ENCODE results near the gene SNRPA. TPM values are rescaled to one million over a fixed set of nuclear protein-coding genes. Genes with fewer than 3 reads are reported as not detected.
"Not testable (repeated sequence)": the region's sequence is repeated elsewhere in the genome, so short reads cannot be mapped to it uniquely, and the experiment has no call there.

SNRPA gene
- total and polyA plus RNA-seq, 7 donors, result 19.2 to 76.1 (median 52.3) TPM

- intact Hi-C loops (cut with DNase I), result loop anchor here (5.0 kb wide), 1 partner anchor 148 kb away; no protein-coding TSS in a partner anchor
- DNase-seq, result no peak
- no peaks in the 10 kb centered on the region for H3K9me3 ChIP-seq
- WGBS, 2 donors, result 69 to 87% methylated on average over 14 of the region's 14 CpGs
- peak overlapping the region; percentile 24 to 51 (median 46) for H3K4me3 ChIP-seq
- H3K36me3 ChIP-seq, result peaks cover 0 to 26% (median 17%) of the 10 kb centered on the region in 4 donors
- no peaks in the 10 kb centered on the region for H3K27me3 ChIP-seq
- H3K4me1 ChIP-seq, result peaks cover 0 to 78% (median 69%) of the 10 kb centered on the region in 4 donors
- TF ChIP-seq EP300 (IDR thresholded peaks at IDR 0.05) (no peak), CTCF (IDR thresholded peaks at IDR 0.05) (no peak), POLR2A (IDR thresholded peaks at IDR 0.05) (no peak), POLR2AphosphoS5 (IDR thresholded peaks at IDR 0.05) (no peak)
- H3K27ac ChIP-seq, result peak overlapping the region; percentile 80 to 99 (median 81)
Observed at GRCh38 chr19:40810160-40810559, 59.2 kb downstream of the SNRPA start.

- intact Hi-C loops (cut with DNase I), result loop anchor here (5.0 kb wide), 1 partner anchor 149 kb away; no protein-coding TSS in a partner anchor
- Histone ChIP-seq H3K36me3 (peaks cover 0 to 26% (median 17%) of the 10 kb centered on the region in 4 donors), H3K4me1 (peaks cover 0 to 72% (median 62%) of the 10 kb centered on the region in 4 donors), H3K4me3 (peak overlapping the region; percentile 24 to 51 (median 46)), H3K27ac (peak overlapping the region; percentile 80 to 99 (median 81))
- DNase-seq, result peak; percentile 93
- 4 to 15% methylated on average over 64 to 65 of the region's 65 CpGs for WGBS, 2 donors
- H3K9me3 ChIP-seq, H3K27me3 ChIP-seq: not testable (repeated sequence)
- TF ChIP-seq CTCF (IDR thresholded peaks at IDR 0.05), result peak in 1 of 4 experiments; percentile 15
- peak in 3 of 4 donors; percentile 41 to 69 (median 66) for TF ChIP-seq POLR2AphosphoS5 (IDR thresholded peaks at IDR 0.05)
Observed at GRCh38 chr19:40810649-40811408, 59.8 kb downstream of the SNRPA start.

GRCh38 chr19:40811478-40812341, 60.7 kb downstream of the SNRPA start:
- WGBS, 2 donors, result 18 to 66% methylated on average over 35 of the region's 35 CpGs
- Histone ChIP-seq H3K27ac (peak overlapping the region; percentile 80 to 99 (median 81)), H3K27me3 (no peaks in the 10 kb centered on the region), H3K9me3 (no peaks in the 10 kb centered on the region), H3K36me3 (peaks cover 0 to 26% (median 17%) of the 10 kb centered on the region in 4 donors), H3K4me1 (peaks cover 0 to 63% (median 53%) of the 10 kb centered on the region in 4 donors), H3K4me3 (peak overlapping the region in 3 of 4 donors; percentile 45 to 51 (median 46))
- no peak for TF ChIP-seq EP300 (IDR thresholded peaks at IDR 0.05)
- no peak for TF ChIP-seq POLR2AphosphoS5 (IDR thresholded peaks at IDR 0.05)
- no peak for TF ChIP-seq POLR2A (IDR thresholded peaks at IDR 0.05)
- TF ChIP-seq CTCF (IDR thresholded peaks at IDR 0.05), result no peak
- DNase-seq, result no peak
- intact Hi-C loops (cut with DNase I), result loop anchor here (5.0 kb wide), 1 partner anchor 149 kb away; no protein-coding TSS in a partner anchor

GRCh38 chr19:40812571-40812970, 61.6 kb downstream of the SNRPA start:
- H3K36me3 ChIP-seq, result peaks cover 0 to 20% (median 11%) of the 10 kb centered on the region in 4 donors
- intact Hi-C loops (cut with DNase I), result loop anchor here (5.0 kb wide), 1 partner anchor 150 kb away; no protein-coding TSS in a partner anchor
- not testable (repeated sequence) for DNase-seq, H3K27me3 ChIP-seq, H3K9me3 ChIP-seq, H3K4me3 ChIP-seq
- 92 to 95% methylated on average over 7 of the region's 7 CpGs for WGBS, 2 donors
- peaks cover 0 to 55% (median 45%) of the 10 kb centered on the region in 4 donors for H3K4me1 ChIP-seq
- H3K27ac ChIP-seq, result peak overlapping the region; percentile 20 to 99 (median 61)
